ENCODE data around the gene NBEA. TPM values are rescaled to one million over a fixed set of nuclear protein-coding genes. Genes with fewer than 3 reads are reported as not detected.

NBEA gene
- total RNA-seq, 2 donors from 2014 or later, result 15.2 to 15.9 TPM

- no peak overlapping the region for H3K4me3 ChIP-seq (ENCODE audit: low read length)
- Mint-ChIP-seq H3K4me3 (no peak overlapping the region), H3K9me3 (no peaks in the 10 kb centered on the region), H3K36me3 (ENCODE audit: low read depth) (no peaks in the 10 kb centered on the region), H3K27me3 (ENCODE audit: insufficient read depth) (no peaks in the 10 kb centered on the region), H3K27ac (no peak overlapping the region), H3K4me1 (peaks cover 3% of the 10 kb centered on the region)
- no peak for DNase-seq
- H3K27ac ChIP-seq (ENCODE audit: low read depth, low read length), result no peak overlapping the region
- TF ChIP-seq CTCF (conservative IDR thresholded peaks at IDR 0.05), result no peak
- 96% methylated on average over 2 of the region's 3 CpGs; no CpG with 5 or more reads in 1 of the 2 experiments for WGBS, 2 experiments (ENCODE audit: insufficient coverage in 1 of 2, insufficient read length in 1 of 2)
- no peaks in the 10 kb centered on the region for H3K4me1 ChIP-seq (ENCODE audit: control insufficient read depth, insufficient read depth, low read length)
- H3K36me3 ChIP-seq (ENCODE audit: control insufficient read depth, insufficient read depth, low read length), result peaks cover 4% of the 10 kb centered on the region
- no peaks in the 10 kb centered on the region for H3K27me3 ChIP-seq (ENCODE audit: control insufficient read depth, insufficient read depth, low read length, poor library complexity, severe bottlenecking)
- no peaks in the 10 kb centered on the region for H3K9me3 ChIP-seq (ENCODE audit: control insufficient read depth, low read length)
- H3K9ac ChIP-seq (ENCODE audit: extremely low read depth, low read length, poor library complexity, severe bottlenecking), result no peak overlapping the region
Observed at GRCh38 chr13:35179920-35180663, 238.0 kb downstream of the NBEA start.

GRCh38 chr13:35190241-35190640 lies 248.2 kb downstream of the NBEA start:
- Mint-ChIP-seq H3K4me1 (no peaks in the 10 kb centered on the region), H3K27me3 (ENCODE audit: insufficient read depth) (no peaks in the 10 kb centered on the region), H3K9me3 (no peaks in the 10 kb centered on the region), H3K36me3 (ENCODE audit: low read depth) (peaks cover 4% of the 10 kb centered on the region), H3K4me3 (no peak overlapping the region), H3K27ac (no peak overlapping the region)
- Histone ChIP-seq H3K4me1 (ENCODE audit: control insufficient read depth, insufficient read depth, low read length) (no peaks in the 10 kb centered on the region), H3K9ac (ENCODE audit: extremely low read depth, low read length, poor library complexity, severe bottlenecking) (no peak overlapping the region), H3K27ac (ENCODE audit: low read depth, low read length) (no peak overlapping the region), H3K36me3 (ENCODE audit: control insufficient read depth, insufficient read depth, low read length) (no peaks in the 10 kb centered on the region), H3K4me3 (ENCODE audit: low read length) (no peak overlapping the region), H3K27me3 (ENCODE audit: control insufficient read depth, insufficient read depth, low read length, poor library complexity, severe bottlenecking) (no peaks in the 10 kb centered on the region), H3K9me3 (ENCODE audit: control insufficient read depth, low read length) (no peaks in the 10 kb centered on the region)
- 77 to 91% methylated on average over 1 to 2 of the region's 2 CpGs for WGBS, 2 experiments (ENCODE audit: insufficient coverage in 1 of 2, insufficient read length in 1 of 2)
- no peak for DNase-seq
- no peak for TF ChIP-seq CTCF (conservative IDR thresholded peaks at IDR 0.05)

- Histone ChIP-seq H3K36me3 (ENCODE audit: control insufficient read depth, insufficient read depth, low read length) (peaks cover 6% of the 10 kb centered on the region), H3K27me3 (ENCODE audit: control insufficient read depth, insufficient read depth, low read length, poor library complexity, severe bottlenecking) (no peaks in the 10 kb centered on the region), H3K9ac (ENCODE audit: extremely low read depth, low read length, poor library complexity, severe bottlenecking) (no peak overlapping the region), H3K27ac (ENCODE audit: low read depth, low read length) (no peak overlapping the region), H3K4me1 (ENCODE audit: control insufficient read depth, insufficient read depth, low read length) (no peaks in the 10 kb centered on the region), H3K4me3 (ENCODE audit: low read length) (no peak overlapping the region), H3K9me3 (ENCODE audit: control insufficient read depth, low read length) (no peaks in the 10 kb centered on the region)
- no peaks in the 10 kb centered on the region for H3K27me3 Mint-ChIP-seq (ENCODE audit: insufficient read depth)
- H3K4me3 Mint-ChIP-seq, result no peak overlapping the region
- H3K27ac Mint-ChIP-seq, result no peak overlapping the region
- WGBS, 2 experiments (ENCODE audit: insufficient coverage in 1 of 2, insufficient read length in 1 of 2), result 100% methylated on average over 1 to 2 of the region's 2 CpGs
- H3K9me3 Mint-ChIP-seq, result no peaks in the 10 kb centered on the region
- no peak for TF ChIP-seq CTCF (conservative IDR thresholded peaks at IDR 0.05)
- DNase-seq, result no peak
- no peaks in the 10 kb centered on the region for H3K4me1 Mint-ChIP-seq
- peaks cover 8% of the 10 kb centered on the region for H3K36me3 Mint-ChIP-seq (ENCODE audit: low read depth)
Observed at GRCh38 chr13:35191883-35192282, 249.8 kb downstream of the NBEA start.
